Neuronal stem cell (in vitro differentiated cells): Measurements from ENCODE around the gene TRIM38. TPM values are rescaled to one million over a fixed set of nuclear protein-coding genes. Genes with fewer than 3 reads are reported as not detected.

Experiments used
- DNase-seq: peaks from one replicate; pipeline ENCODE4 v3.0.0-alpha.2; 2013; ENCODE audit warnings: low spot score
- H2AFZ ChIP-seq: one replicate; pipeline ENCODE4 v1.6.1; 2013; ENCODE audit warnings: mild to moderate bottlenecking, low read length, inconsistent platforms
- H2AK5ac ChIP-seq: 2 replicates; pipeline ENCODE4 v1.6.1; 2013; ENCODE audit warnings: low read depth, mild to moderate bottlenecking, inconsistent platforms, low read length, moderate library complexity, mixed read lengths
- H2BK120ac ChIP-seq: 2 replicates; pipeline ENCODE4 v1.6.1; 2013; ENCODE audit warnings: low read depth, mild to moderate bottlenecking, inconsistent platforms, low read length, moderate library complexity, mixed read lengths
- H2BK12ac ChIP-seq: one replicate; pipeline ENCODE4 v1.6.1; 2013; ENCODE audit warnings: low read length, inconsistent platforms
- H2BK15ac ChIP-seq: 2 replicates; pipeline ENCODE4 v1.6.1; 2013; ENCODE audit warnings: mild to moderate bottlenecking, low read length, inconsistent platforms, mixed read lengths
- H2BK5ac ChIP-seq: one replicate; pipeline ENCODE4 v1.6.1; 2013; ENCODE audit warnings: inconsistent platforms, mild to moderate bottlenecking, low read length, moderate library complexity
- H3K14ac ChIP-seq: one replicate; pipeline ENCODE4 v1.6.1; 2013; ENCODE audit warnings: low read length, inconsistent platforms
- H3K18ac ChIP-seq: 2 replicates; pipeline ENCODE4 v1.6.1; 2013; ENCODE audit warnings: low read length, inconsistent platforms
- H3K23ac ChIP-seq: 2 replicates; pipeline ENCODE4 v1.6.1; 2013; ENCODE audit warnings: low read depth, mild to moderate bottlenecking, mixed read lengths, low read length, inconsistent platforms; ENCODE audit not compliant: poor library complexity
- H3K27ac ChIP-seq: replicated peaks from 3 replicates; pipeline ENCODE4 v1.5.1; 2013; ENCODE audit warnings: low read length, inconsistent platforms
- H3K27me3 ChIP-seq, 3 experiments: 2 replicates each; pipeline ENCODE4 v1.6.1; 2013; ENCODE audit warnings: low read length in 3 of 3, mild to moderate bottlenecking in 2 of 3, inconsistent platforms in 1 of 3, low read depth in 1 of 3, mixed read lengths in 1 of 3, moderate library complexity in 1 of 3; ENCODE audit not compliant: control insufficient read depth in 3 of 3, insufficient read depth in 3 of 3
- H3K36me3 ChIP-seq, 2 donors: replicated peaks in 1 of 2; 2 replicates each; pipeline ENCODE4 v1.6.1; 2013; ENCODE audit warnings: low read length in 2 of 2; ENCODE audit not compliant: control insufficient read depth in 2 of 2, insufficient read depth in 2 of 2
- H3K4ac ChIP-seq: 2 replicates; pipeline ENCODE4 v1.6.1; 2013; ENCODE audit warnings: inconsistent platforms, mild to moderate bottlenecking, low read length, moderate library complexity
- H3K4me1 ChIP-seq, 2 donors: 1 replicate in 1 of 2; 2 replicates in 1 of 2; pipeline ENCODE4 v1.6.1; 2013; ENCODE audit warnings: low read length in 2 of 2, low read depth in 1 of 2; ENCODE audit not compliant: control insufficient read depth in 2 of 2, insufficient read depth in 1 of 2
- H3K4me2 ChIP-seq: one replicate; pipeline ENCODE4 v1.6.1; 2013; ENCODE audit warnings: mild to moderate bottlenecking, low read length, inconsistent platforms; ENCODE audit not compliant: insufficient read depth, poor library complexity, severe bottlenecking
- H3K4me3 ChIP-seq, 2 donors: 2 replicates each; pipeline ENCODE4 v1.5.1; 2013; ENCODE audit warnings: low read length in 2 of 2, mild to moderate bottlenecking in 2 of 2, inconsistent platforms in 1 of 2, moderate library complexity in 1 of 2
- H3K79me1 ChIP-seq: one replicate; pipeline ENCODE4 v1.6.1; 2013; ENCODE audit warnings: low read depth, mild to moderate bottlenecking, inconsistent platforms, low read length, moderate library complexity
- H3K9ac ChIP-seq: one replicate; pipeline ENCODE4 v1.6.1; 2013; ENCODE audit warnings: mild to moderate bottlenecking, low read depth, low read length, inconsistent platforms; ENCODE audit not compliant: poor library complexity
- H3K9me3 ChIP-seq, 2 donors: replicated peaks in 1 of 2; 2 replicates each; pipeline versions ENCODE3 to v1.6.1; 2013; ENCODE audit warnings: low read length in 2 of 2, mild to moderate bottlenecking in 2 of 2, inconsistent platforms in 1 of 2, low read depth in 1 of 2, mixed read lengths in 1 of 2, moderate library complexity in 1 of 2; ENCODE audit not compliant: control insufficient read depth in 2 of 2, insufficient read depth in 1 of 2
- H4K8ac ChIP-seq: one replicate; pipeline ENCODE4 v1.6.1; 2013; ENCODE audit warnings: low read depth, mild to moderate bottlenecking, inconsistent platforms, low read length, moderate library complexity
- H4K91ac ChIP-seq: one replicate; pipeline ENCODE4 v1.6.1; 2013; ENCODE audit warnings: low read length, low read depth, mild to moderate bottlenecking, inconsistent platforms; ENCODE audit not compliant: poor library complexity
- WGBS, 2 donors: extraction: QIAGEN DNeasy Blood & Tissue Kit; methylation state at CpG; one replicate each; pipeline ENCODE4 v1.1.7; 2013; ENCODE audit warnings: missing lambda C conversion rate in 2 of 2, mixed read lengths in 1 of 2; ENCODE audit not compliant: insufficient read length in 2 of 2, insufficient replicate concordance in 1 of 2; ENCODE audit errors: extremely low coverage in 2 of 2; 5-methylcytosine and 5-hydroxymethylcytosine counted together
- polyA plus RNA-seq, 2 experiments: library from polyadenylated mRNA; stranded (reverse); fragments of 200-250 nt; gene quantifications; one replicate each; pipeline ENCODE4 v1.2.3, GENCODE V29; 2013

The TRIM38 gene, protein sequence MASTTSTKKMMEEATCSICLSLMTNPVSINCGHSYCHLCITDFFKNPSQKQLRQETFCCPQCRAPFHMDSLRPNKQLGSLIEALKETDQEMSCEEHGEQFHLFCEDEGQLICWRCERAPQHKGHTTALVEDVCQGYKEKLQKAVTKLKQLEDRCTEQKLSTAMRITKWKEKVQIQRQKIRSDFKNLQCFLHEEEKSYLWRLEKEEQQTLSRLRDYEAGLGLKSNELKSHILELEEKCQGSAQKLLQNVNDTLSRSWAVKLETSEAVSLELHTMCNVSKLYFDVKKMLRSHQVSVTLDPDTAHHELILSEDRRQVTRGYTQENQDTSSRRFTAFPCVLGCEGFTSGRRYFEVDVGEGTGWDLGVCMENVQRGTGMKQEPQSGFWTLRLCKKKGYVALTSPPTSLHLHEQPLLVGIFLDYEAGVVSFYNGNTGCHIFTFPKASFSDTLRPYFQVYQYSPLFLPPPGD
- polyA plus RNA-seq (2013, experiment 1 of 2): 0.10 TPM
- polyA plus RNA-seq (2013, experiment 2 of 2): 0.10 TPM

GRCh38 chr6:25962149-25963127 is at the start of gene TRIM38:
TSS of gene TRIM38 (plus strand) at chr6:25962802. CDS start at chr6:25966523, 3,721 bp downstream.
- no peak within 1 kb of the TSS for H4K91ac ChIP-seq
- H3K36me3 ChIP-seq: no peaks in the 10 kb centered on the region
- no peak within 1 kb of the TSS for H3K14ac ChIP-seq
- H3K27me3 ChIP-seq: no peaks in the 10 kb centered on the region
- no peak within 1 kb of the TSS for H3K4ac ChIP-seq
- DNase-seq: no peak
- H2AK5ac ChIP-seq: no peak within 1 kb of the TSS
- H3K23ac ChIP-seq: no peak within 1 kb of the TSS
- no peaks in the 10 kb centered on the region for H3K79me1 ChIP-seq
- peak within 1 kb of the TSS; percentile 87 for H2AFZ ChIP-seq
- H3K4me3 ChIP-seq: no peak within 1 kb of the TSS
- no peak within 1 kb of the TSS for H3K27ac ChIP-seq
- no peak within 1 kb of the TSS for H2BK5ac ChIP-seq
- H3K4me1 ChIP-seq: peaks cover 2 to 3% of the 10 kb centered on the region in 2 donors
- WGBS, 2 donors: no CpG with 5 or more reads among the region's 11 CpGs
- H3K4me2 ChIP-seq: no peak within 1 kb of the TSS
- no peak within 1 kb of the TSS for H2BK15ac ChIP-seq
- H3K9ac ChIP-seq: no peak within 1 kb of the TSS
- peaks cover 5 to 24% of the 10 kb centered on the region in 2 donors for H3K9me3 ChIP-seq
- H3K18ac ChIP-seq: peak within 1 kb of the TSS; percentile 27
- no peak within 1 kb of the TSS for H2BK12ac ChIP-seq
- no peak within 1 kb of the TSS for H2BK120ac ChIP-seq
- H4K8ac ChIP-seq: no peak within 1 kb of the TSS

- Histone ChIP-seq H3K4me3 (no peak overlapping the region), H3K9me3 (peaks cover 0 to 1% of the 10 kb centered on the region in 2 donors), H2BK5ac (no peak overlapping the region), H3K14ac (no peak overlapping the region), H2BK12ac (no peak overlapping the region), H2BK120ac (no peak overlapping the region), H3K79me1 (no peaks in the 10 kb centered on the region), H3K18ac (no peak overlapping the region), H3K27ac (no peak overlapping the region), H3K4ac (no peak overlapping the region), H2AFZ (no peak overlapping the region), H3K4me2 (no peak overlapping the region), H3K9ac (no peak overlapping the region), H4K8ac (no peak overlapping the region), H3K23ac (no peak overlapping the region), H4K91ac (no peak overlapping the region), H2AK5ac (no peak overlapping the region), H3K4me1 (no peaks in the 10 kb centered on the region), H2BK15ac (no peak overlapping the region), H3K36me3 (no peaks in the 10 kb centered on the region), H3K27me3 (no peaks in the 10 kb centered on the region)
- no CpG with 5 or more reads among the region's 3 CpGs for WGBS, 2 donors
- no peak for DNase-seq
These were observed 48.9 kb upstream of the TRIM38 start for GRCh38 chr6:25913741-25914140.

DNA sequence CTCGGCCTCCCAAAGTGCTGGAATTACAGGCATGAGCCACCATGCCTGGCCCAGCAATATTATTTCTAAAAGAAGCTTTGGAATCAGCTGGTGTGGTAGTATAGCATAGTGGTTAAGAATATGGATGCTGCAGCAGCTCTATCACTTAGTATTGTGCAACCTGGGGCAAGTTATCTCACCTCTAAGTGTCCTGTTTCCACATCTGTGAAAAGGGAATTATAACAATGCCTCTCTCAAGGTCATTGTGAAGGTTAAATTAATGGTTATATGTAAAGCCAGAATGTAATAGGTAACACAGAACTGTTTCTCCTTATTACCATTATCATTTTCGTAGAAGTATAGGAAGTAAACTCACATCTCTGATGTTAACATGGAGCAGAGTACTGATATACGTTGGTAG is 46.3 kb upstream of the TRIM38 start:
- H3K27me3 ChIP-seq: no peaks in the 10 kb centered on the region
- WGBS, 2 donors: no CpG with 5 or more reads among the region's 3 CpGs
- H3K4me3 ChIP-seq: no peak overlapping the region
- H2AK5ac ChIP-seq: no peak overlapping the region
- no peak overlapping the region for H3K9ac ChIP-seq
- H4K8ac ChIP-seq: no peak overlapping the region
- no peak overlapping the region for H2BK5ac ChIP-seq
- H2BK15ac ChIP-seq: no peak overlapping the region
- no peak overlapping the region for H3K4me2 ChIP-seq
- H3K23ac ChIP-seq: no peak overlapping the region
- H4K91ac ChIP-seq: no peak overlapping the region
- H2AFZ ChIP-seq: no peak overlapping the region
- H2BK120ac ChIP-seq: no peak overlapping the region
- H3K79me1 ChIP-seq: no peaks in the 10 kb centered on the region
- H3K27ac ChIP-seq: no peak overlapping the region
- H3K4me1 ChIP-seq: no peaks in the 10 kb centered on the region
- H2BK12ac ChIP-seq: no peak overlapping the region
- no peak for DNase-seq
- H3K36me3 ChIP-seq: no peaks in the 10 kb centered on the region
- peaks cover 0 to 1% of the 10 kb centered on the region in 2 donors for H3K9me3 ChIP-seq
- H3K4ac ChIP-seq: no peak overlapping the region
- H3K14ac ChIP-seq: no peak overlapping the region
- H3K18ac ChIP-seq: no peak overlapping the region
